Memory B cell (primary cell): ENCODE data around the gene ZCCHC7.
A peak's percentile ranks its signal among the peaks of the same experiment; 100 is the strongest.

Source experiments
- ATAC-seq: fragments of 150-1000 bp; cut with Tn5 transposase; 2 replicates; pipeline ENCODE4 v1.10.0; 2021; ENCODE audit warnings: low read depth, mild to moderate bottlenecking, moderate library complexity
- DNase-seq, 2 donors: peaks; one replicate each; pipeline ENCODE4 v3.0.0; 2022; ENCODE audit warnings: low spot score in 2 of 2
- H3K27ac Mint-ChIP-seq: one replicate; pipeline ENCODE4 v1.8.0; 2022; ENCODE audit warnings: mild to moderate bottlenecking, moderate library complexity, mixed read lengths
- H3K27me3 Mint-ChIP-seq: one replicate; pipeline ENCODE4 v1.8.0; 2022; ENCODE audit warnings: mixed read lengths
- H3K36me3 Mint-ChIP-seq: one replicate; pipeline ENCODE4 v1.8.0; 2022; ENCODE audit warnings: mild to moderate bottlenecking, mixed read lengths
- H3K4me1 Mint-ChIP-seq: one replicate; pipeline ENCODE4 v1.8.0; 2022; ENCODE audit warnings: mixed read lengths
- H3K4me3 Mint-ChIP-seq: one replicate; pipeline ENCODE4 v1.8.0; 2022; ENCODE audit warnings: mild to moderate bottlenecking, moderate library complexity, mixed read lengths
- H3K9me3 Mint-ChIP-seq: one replicate; pipeline ENCODE4 v1.8.0; 2022; ENCODE audit warnings: mixed read lengths

ZCCHC7 gene

DNA sequence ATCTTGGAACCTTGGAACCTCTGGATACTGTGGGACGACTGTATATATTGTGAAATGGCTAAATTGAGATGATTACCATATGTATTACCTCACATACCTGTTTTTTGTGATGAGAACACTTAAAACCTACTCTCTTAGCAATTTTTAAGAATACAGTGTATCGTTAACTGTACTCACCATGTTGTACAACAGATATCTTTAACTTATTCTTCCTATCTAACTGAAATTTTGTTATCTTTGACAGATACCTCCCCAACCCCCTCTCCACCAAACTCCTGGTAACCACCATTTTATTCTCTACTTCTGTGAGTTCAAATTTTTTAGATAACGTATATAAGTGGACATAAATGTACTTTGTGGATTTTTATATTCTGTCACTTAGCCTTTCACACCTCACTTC lies 126.5 kb downstream of the ZCCHC7 start:
- H3K4me1 Mint-ChIP-seq, result peaks cover 20% of the 10 kb centered on the region
- ATAC-seq, result no peak

DNA sequence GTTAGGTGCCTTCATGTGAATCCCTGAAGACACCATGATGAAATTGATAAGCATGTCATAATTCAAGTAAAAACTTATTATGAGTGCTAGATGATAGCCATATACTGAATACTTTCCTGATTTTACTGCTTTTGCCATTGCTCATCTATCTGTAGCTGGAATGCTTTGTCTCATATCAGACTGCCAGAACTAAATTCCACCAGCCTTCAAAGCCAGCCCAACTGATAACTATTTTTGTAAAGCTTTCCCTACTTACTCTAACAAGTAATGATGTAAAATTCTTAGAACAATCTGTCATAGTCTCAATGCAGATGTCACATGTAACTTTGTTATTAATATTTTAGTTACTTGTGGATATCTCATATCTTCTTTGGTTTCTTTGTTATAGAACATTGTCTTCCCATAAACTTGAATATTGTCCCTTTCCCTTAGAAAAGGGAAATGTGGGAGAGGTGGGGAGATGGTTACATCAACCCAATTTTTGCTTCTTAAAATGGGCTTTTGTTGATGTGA lies 128.3 kb downstream of the ZCCHC7 start:
- peak overlapping the region; percentile 31 for H3K27ac Mint-ChIP-seq

More for the DNA sequence above, 126.5 kb downstream of the ZCCHC7 start:
- peak overlapping the region; percentile 9 for H3K27ac Mint-ChIP-seq
- no peaks in the 10 kb centered on the region for H3K9me3 Mint-ChIP-seq
- no peak overlapping the region for H3K4me3 Mint-ChIP-seq
- no peaks in the 10 kb centered on the region for H3K27me3 Mint-ChIP-seq
- no peak for DNase-seq
- H3K36me3 Mint-ChIP-seq, result peaks cover 28% of the 10 kb centered on the region

GRCh38 chr9:37251452-37251851 lies 131.1 kb downstream of the ZCCHC7 start:
- peaks cover 22% of the 10 kb centered on the region for H3K4me1 Mint-ChIP-seq
- no peaks in the 10 kb centered on the region for H3K27me3 Mint-ChIP-seq
- no peak overlapping the region for H3K4me3 Mint-ChIP-seq
- ATAC-seq, result peak; percentile 89
- H3K27ac Mint-ChIP-seq, result peak overlapping the region; percentile 70
- DNase-seq, result peak in 1 of 2 donors; percentile 15
- peaks cover 30% of the 10 kb centered on the region for H3K36me3 Mint-ChIP-seq
- peaks cover 2% of the 10 kb centered on the region for H3K9me3 Mint-ChIP-seq

More for the DNA sequence above, 128.3 kb downstream of the ZCCHC7 start:
- H3K4me1 Mint-ChIP-seq, result peaks cover 20% of the 10 kb centered on the region
- no peaks in the 10 kb centered on the region for H3K27me3 Mint-ChIP-seq
- H3K36me3 Mint-ChIP-seq, result peaks cover 36% of the 10 kb centered on the region
- ATAC-seq (no peak), DNase-seq (no peak)
- H3K9me3 Mint-ChIP-seq, result peaks cover 2% of the 10 kb centered on the region
- H3K4me3 Mint-ChIP-seq, result no peak overlapping the region

- Mint-ChIP-seq H3K27ac (peak overlapping the region; percentile 35), H3K9me3 (peaks cover 2% of the 10 kb centered on the region), H3K27me3 (no peaks in the 10 kb centered on the region), H3K4me1 (peaks cover 28% of the 10 kb centered on the region), H3K4me3 (no peak overlapping the region), H3K36me3 (peaks cover 26% of the 10 kb centered on the region)
- no peak for DNase-seq
- ATAC-seq, result no peak
Measured at GRCh38 chr9:37253377-37253937, 133.1 kb downstream of the ZCCHC7 start.

DNA sequence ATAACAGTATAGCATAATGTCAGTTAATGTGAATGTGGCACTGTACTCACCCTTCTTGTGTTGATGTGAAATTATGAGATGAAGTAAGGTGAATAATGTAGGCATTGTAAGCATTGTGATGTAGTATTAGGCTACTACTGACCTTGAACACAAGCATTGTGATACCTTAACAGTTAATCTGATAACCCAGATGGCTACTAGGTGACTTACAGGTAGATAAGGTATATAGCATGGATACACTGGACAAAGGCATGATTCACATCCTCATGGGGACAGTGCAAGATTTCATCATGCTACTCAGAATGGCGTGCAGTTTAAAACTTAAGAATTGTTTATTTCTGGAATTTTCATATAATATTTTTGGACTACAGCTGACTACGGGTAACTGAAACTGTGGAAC lies 134.8 kb downstream of the ZCCHC7 start:
- no peak for DNase-seq
- Mint-ChIP-seq H3K4me3 (no peak overlapping the region), H3K4me1 (peaks cover 30% of the 10 kb centered on the region), H3K9me3 (peaks cover 2% of the 10 kb centered on the region), H3K27ac (no peak overlapping the region), H3K36me3 (peaks cover 19% of the 10 kb centered on the region), H3K27me3 (no peaks in the 10 kb centered on the region)
- ATAC-seq, result no peak

- peak; percentile 51 for ATAC-seq
Measured at GRCh38 chr9:37255944-37256862, 135.8 kb downstream of the ZCCHC7 start.

GRCh38 chr9:37259951-37260350 lies 139.6 kb downstream of the ZCCHC7 start:
- H3K9me3 Mint-ChIP-seq, result no peaks in the 10 kb centered on the region
- ATAC-seq, result no peak
- no peaks in the 10 kb centered on the region for H3K27me3 Mint-ChIP-seq
- DNase-seq, result no peak
- no peak overlapping the region for H3K27ac Mint-ChIP-seq
- H3K4me3 Mint-ChIP-seq, result no peak overlapping the region
- peaks cover 41% of the 10 kb centered on the region for H3K4me1 Mint-ChIP-seq
- peaks cover 19% of the 10 kb centered on the region for H3K36me3 Mint-ChIP-seq

More at GRCh38 chr9:37255944-37256862, 135.8 kb downstream of the ZCCHC7 start:
- peak overlapping the region; percentile 48 for H3K27ac Mint-ChIP-seq
- peaks cover 2% of the 10 kb centered on the region for H3K9me3 Mint-ChIP-seq
- H3K4me3 Mint-ChIP-seq, result no peak overlapping the region
- H3K4me1 Mint-ChIP-seq, result peaks cover 35% of the 10 kb centered on the region
- peaks cover 22% of the 10 kb centered on the region for H3K36me3 Mint-ChIP-seq
- no peak for DNase-seq
- no peaks in the 10 kb centered on the region for H3K27me3 Mint-ChIP-seq

- Mint-ChIP-seq H3K4me1 (peaks cover 29% of the 10 kb centered on the region), H3K27ac (no peak overlapping the region), H3K27me3 (no peaks in the 10 kb centered on the region), H3K4me3 (no peak overlapping the region), H3K9me3 (no peaks in the 10 kb centered on the region), H3K36me3 (peaks cover 25% of the 10 kb centered on the region)
- ATAC-seq, result no peak
- DNase-seq, result no peak
Measured at GRCh38 chr9:37262410-37262809, 142.0 kb downstream of the ZCCHC7 start.

- Mint-ChIP-seq H3K4me1 (peaks cover 29% of the 10 kb centered on the region), H3K9me3 (no peaks in the 10 kb centered on the region), H3K27me3 (no peaks in the 10 kb centered on the region), H3K27ac (peak overlapping the region; percentile 22), H3K36me3 (peaks cover 31% of the 10 kb centered on the region), H3K4me3 (no peak overlapping the region)
- DNase-seq (no peak), ATAC-seq (no peak)
Measured at GRCh38 chr9:37264539-37264938, 144.2 kb downstream of the ZCCHC7 start.

GRCh38 chr9:37266630-37267029 lies 146.3 kb downstream of the ZCCHC7 start:
- no peak overlapping the region for H3K27ac Mint-ChIP-seq
- no peaks in the 10 kb centered on the region for H3K27me3 Mint-ChIP-seq
- ATAC-seq (no peak), DNase-seq (no peak)
- no peak overlapping the region for H3K4me3 Mint-ChIP-seq
- no peaks in the 10 kb centered on the region for H3K9me3 Mint-ChIP-seq
- peaks cover 25% of the 10 kb centered on the region for H3K4me1 Mint-ChIP-seq
- peaks cover 23% of the 10 kb centered on the region for H3K36me3 Mint-ChIP-seq

DNA sequence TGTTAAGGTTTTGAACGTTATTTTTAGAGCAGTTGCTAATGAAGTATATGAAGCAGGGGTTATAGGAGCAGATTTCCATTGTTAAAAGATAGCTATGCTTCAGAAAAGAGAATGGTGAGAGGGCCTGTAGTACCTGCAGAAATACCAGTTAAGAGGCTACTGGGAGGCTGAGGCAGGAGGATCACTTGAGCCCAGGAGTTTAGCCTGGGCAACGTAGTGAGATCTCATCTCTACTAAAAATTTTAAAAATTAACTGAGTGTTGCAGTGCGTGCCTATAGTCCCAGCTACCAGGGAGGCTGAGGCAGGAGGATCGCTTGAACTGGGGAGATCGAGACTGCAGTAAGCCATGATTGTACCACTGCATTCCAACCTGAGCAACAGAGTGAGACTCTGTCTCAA lies 148.8 kb downstream of the ZCCHC7 start:
- H3K4me1 Mint-ChIP-seq, result peaks cover 21% of the 10 kb centered on the region
- no peak for ATAC-seq
- peaks cover 29% of the 10 kb centered on the region for H3K36me3 Mint-ChIP-seq
- H3K9me3 Mint-ChIP-seq, result peaks cover 4% of the 10 kb centered on the region
- no peak for DNase-seq
- no peaks in the 10 kb centered on the region for H3K27me3 Mint-ChIP-seq
- H3K27ac Mint-ChIP-seq, result no peak overlapping the region
- H3K4me3 Mint-ChIP-seq, result no peak overlapping the region

DNA sequence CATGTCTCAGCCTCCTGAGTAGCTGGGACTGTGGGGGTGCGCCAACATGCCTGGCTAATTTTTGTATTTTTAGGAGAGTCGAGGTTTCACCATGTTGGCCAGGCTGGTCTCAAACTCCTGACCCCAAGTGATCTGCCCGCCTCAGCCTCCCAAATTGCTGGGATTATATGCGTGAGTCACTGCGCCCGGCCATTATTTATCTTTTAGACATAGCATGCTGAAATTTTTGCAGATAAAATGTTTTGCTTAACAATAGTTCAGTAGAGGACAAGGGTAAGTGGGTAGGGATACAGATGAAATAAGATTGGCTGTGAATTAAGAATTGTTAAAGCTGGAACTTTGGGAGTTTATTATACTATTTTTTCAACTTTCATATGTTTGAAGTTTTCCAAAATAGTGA lies 151.3 kb downstream of the ZCCHC7 start:
- DNase-seq (no peak), ATAC-seq (no peak)
- Mint-ChIP-seq H3K4me1 (peaks cover 20% of the 10 kb centered on the region), H3K27me3 (no peaks in the 10 kb centered on the region), H3K27ac (no peak overlapping the region), H3K4me3 (no peak overlapping the region), H3K36me3 (peaks cover 26% of the 10 kb centered on the region), H3K9me3 (peaks cover 4% of the 10 kb centered on the region)

DNA sequence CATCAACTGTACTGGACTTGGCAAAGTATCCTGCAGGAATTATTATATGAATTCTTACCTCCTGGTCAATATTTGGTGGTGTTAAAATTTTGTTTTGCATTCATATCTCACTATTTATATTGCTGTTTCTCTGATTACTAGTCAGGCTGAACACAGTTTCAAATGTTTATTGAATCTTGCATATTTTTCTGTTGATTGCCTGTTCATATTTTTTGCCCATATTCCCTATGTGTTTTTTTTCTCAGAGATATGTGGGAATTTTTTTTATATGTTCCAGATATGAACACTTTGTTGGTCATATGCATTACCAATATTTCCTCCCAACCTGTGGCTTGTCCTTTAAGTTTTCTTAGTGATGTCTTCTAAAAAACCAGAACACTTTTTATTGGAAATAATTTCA lies 153.2 kb downstream of the ZCCHC7 start:
- peaks cover 20% of the 10 kb centered on the region for H3K4me1 Mint-ChIP-seq
- peaks cover 30% of the 10 kb centered on the region for H3K36me3 Mint-ChIP-seq
- no peak for DNase-seq
- H3K9me3 Mint-ChIP-seq, result peaks cover 4% of the 10 kb centered on the region
- ATAC-seq, result no peak
- no peaks in the 10 kb centered on the region for H3K27me3 Mint-ChIP-seq
- H3K27ac Mint-ChIP-seq, result no peak overlapping the region
- no peak overlapping the region for H3K4me3 Mint-ChIP-seq

DNA sequence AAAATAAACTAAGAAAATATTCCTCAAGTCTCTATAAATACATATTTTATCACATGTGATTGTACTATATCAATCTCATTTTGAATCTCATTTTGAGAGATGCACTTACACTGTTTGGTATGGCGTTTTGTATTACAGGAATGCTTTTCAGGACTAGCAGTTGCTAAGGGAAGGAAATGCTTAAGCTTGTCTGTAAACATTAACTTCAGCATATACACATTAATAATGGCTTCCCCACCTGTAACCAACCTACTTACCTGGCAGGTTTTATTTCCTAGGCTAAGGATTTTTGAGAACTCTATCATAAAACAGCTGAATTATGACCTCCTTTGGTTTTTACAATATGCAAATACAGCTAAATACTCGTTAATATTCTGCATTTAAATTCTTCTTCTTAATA lies 161.2 kb downstream of the ZCCHC7 start:
- H3K4me1 Mint-ChIP-seq, result peaks cover 22% of the 10 kb centered on the region
- H3K27ac Mint-ChIP-seq, result peak overlapping the region; percentile 63
- H3K4me3 Mint-ChIP-seq, result no peak overlapping the region
- DNase-seq, result no peak
- no peaks in the 10 kb centered on the region for H3K27me3 Mint-ChIP-seq
- no peaks in the 10 kb centered on the region for H3K9me3 Mint-ChIP-seq
- no peak for ATAC-seq
- H3K36me3 Mint-ChIP-seq, result peaks cover 16% of the 10 kb centered on the region
